Suprapubic skin (tissue), 4 donors: ENCODE results near the gene LIN52.

Experiments
- POLR2A ChIP-seq, 2 donors: fragments of 450-650 bp; IDR thresholded peaks; one replicate each; pipeline ENCODE4 v1.6.1; 2017; ENCODE audit warnings: antibody characterized with exemption in 2 of 2, mild to moderate bottlenecking in 2 of 2, moderate library complexity in 2 of 2
- POLR2AphosphoS5 ChIP-seq, 3 donors: sonication (generic); formaldehyde crosslinking; IDR thresholded peaks; one replicate each; pipeline ENCODE4 v1.6.1; 2017; ENCODE audit warnings: antibody characterized with exemption in 3 of 3

DNA sequence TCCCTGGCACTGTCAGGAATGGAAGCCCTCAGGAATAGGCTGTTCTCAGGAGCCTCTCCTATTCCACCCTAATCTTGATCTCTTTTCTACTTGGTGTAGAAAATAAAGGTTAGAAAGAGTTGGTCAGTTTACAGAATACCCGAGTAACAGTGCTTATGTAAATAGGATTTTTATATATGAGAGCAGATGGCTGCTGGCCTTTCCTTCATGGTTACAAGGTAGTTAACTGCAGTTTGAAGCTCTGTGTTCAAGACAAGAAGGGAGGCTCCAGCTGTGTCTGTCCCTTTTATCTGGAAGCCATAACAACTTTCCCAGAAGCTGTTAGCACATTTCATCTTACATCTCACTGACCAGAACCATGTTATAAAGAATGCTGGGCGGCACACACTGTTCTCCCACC is 42.5 kb upstream of the LIN52 start:
- TF ChIP-seq POLR2AphosphoS5 (IDR thresholded peaks at IDR 0.05) = no peak
- no peak for TF ChIP-seq POLR2A (IDR thresholded peaks at IDR 0.05)
